Neural cell (in vitro differentiated cells): ENCODE results near the gene MYCBP2. TPM values are rescaled to one million over a fixed set of nuclear protein-coding genes. Genes with fewer than 3 reads are reported as not detected.

Source experiments
- H2AFZ ChIP-seq: fragments of 200-600, 300-800 bp; sonication (generic), shearing (Covaris generic); 2 replicates; pipeline ENCODE4 v1.6.0; 2014; ENCODE audit warnings: low read depth, mild to moderate bottlenecking, antibody characterized with exemption, low read length, moderate library complexity
- H3F3A ChIP-seq: fragments of 200-600 bp; shearing (Covaris generic); 2 replicates; pipeline ENCODE4 v1.6.1; 2016; ENCODE audit warnings: mild to moderate bottlenecking, moderate library complexity, mixed read lengths, antibody characterized with exemption, low read length; ENCODE audit not compliant: insufficient read depth, poor library complexity, severe bottlenecking
- H3K27ac ChIP-seq: fragments of 200-600, 300-800 bp; sonication (generic), shearing (Covaris generic); 2 replicates; pipeline ENCODE4 v1.5.1; 2014; ENCODE audit warnings: mild to moderate bottlenecking, low read length, moderate library complexity
- H3K27me3 ChIP-seq: fragments of 300-800, 200-600 bp; sonication (generic), shearing (Covaris generic); 2 replicates; pipeline ENCODE4 v1.6.0; 2014; ENCODE audit warnings: mild to moderate bottlenecking, low read depth, low read length, moderate library complexity; ENCODE audit not compliant: insufficient read depth
- H3K36me3 ChIP-seq: fragments of 300-800, 200-600 bp; sonication (generic), shearing (Covaris generic); 2 replicates; pipeline ENCODE4 v1.5.1; 2014; ENCODE audit warnings: mild to moderate bottlenecking, antibody characterized with exemption, low read length, moderate library complexity; ENCODE audit not compliant: insufficient read depth
- H3K4me2 ChIP-seq: fragments of 300-800, 200-600 bp; sonication (generic), shearing (Covaris generic); 2 replicates; pipeline ENCODE4 v1.6.0; 2014; ENCODE audit warnings: mild to moderate bottlenecking, low read length
- H3K4me3 ChIP-seq: fragments of 300-800, 200-600 bp; sonication (generic), shearing (Covaris generic); 2 replicates; pipeline ENCODE4 v1.5.1; 2014; ENCODE audit warnings: mild to moderate bottlenecking, low read length, moderate library complexity
- H3K79me2 ChIP-seq: fragments of 200-600 bp; shearing (Covaris generic); replicated peaks from 2 replicates; pipeline ENCODE4 v1.6.0; 2014; ENCODE audit warnings: mild to moderate bottlenecking, low read length, moderate library complexity; ENCODE audit not compliant: insufficient read depth
- H3K9ac ChIP-seq: fragments of 300-800, 200-600 bp; sonication (generic), shearing (Covaris generic); 2 replicates; pipeline ENCODE4 v1.6.1; 2016; ENCODE audit warnings: mild to moderate bottlenecking, low read length, mixed read lengths
- H3K9me2 ChIP-seq: fragments of 200-600 bp; shearing (Covaris generic); 2 replicates; pipeline ENCODE4 v1.6.1; 2016; ENCODE audit warnings: mild to moderate bottlenecking, low read length, mixed read lengths; ENCODE audit not compliant: insufficient read depth
- H3K9me3 ChIP-seq: fragments of 200-600, 300-800 bp; sonication (generic), shearing (Covaris generic); 2 replicates; pipeline ENCODE4 v1.6.1; 2016; ENCODE audit warnings: mild to moderate bottlenecking, mixed run types, low read length, moderate library complexity, mixed read lengths
- H4K20me1 ChIP-seq: fragments of 200-600 bp; shearing (Covaris generic); 2 replicates; pipeline ENCODE4 v1.6.1; 2016; ENCODE audit warnings: mild to moderate bottlenecking, mixed run types; ENCODE audit not compliant: insufficient read depth
- CTCF ChIP-seq: fragments of 450-650 bp; IDR thresholded peaks from 2 replicates; pipeline ENCODE4 v1.5.1; 2014; ENCODE audit warnings: antibody characterized with exemption, mild to moderate bottlenecking, moderate library complexity; ENCODE audit not compliant: poor library complexity, severe bottlenecking
- EP300 ChIP-seq: fragments of 450-650 bp; conservative IDR thresholded peaks from 2 replicates; pipeline ENCODE4 v1.6.1; 2014; ENCODE audit warnings: antibody characterized with exemption, mild to moderate bottlenecking, moderate library complexity; ENCODE audit not compliant: poor library complexity, severe bottlenecking
- EZH2 ChIP-seq: fragments of 200-600, 300-800 bp; shearing (Covaris generic), sonication (generic); IDR thresholded peaks from 2 replicates; pipeline ENCODE4 v1.6.1; 2014; ENCODE audit warnings: antibody characterized with exemption, low read length, borderline replicate concordance, mild to moderate bottlenecking; ENCODE audit not compliant: insufficient read depth, poor library complexity, severe bottlenecking
- MXI1 ChIP-seq: fragments of 450-650 bp; conservative IDR thresholded peaks from 2 replicates; pipeline ENCODE4 v1.6.1; 2014; ENCODE audit warnings: antibody characterized with exemption, mild to moderate bottlenecking; ENCODE audit not compliant: poor library complexity, severe bottlenecking
- POLR2AphosphoS5 ChIP-seq: IDR thresholded peaks from 2 replicates; pipeline ENCODE4 v1.6.1; 2012
- REST ChIP-seq: IDR thresholded peaks from 2 replicates; pipeline ENCODE4 v1.6.1; 2012; ENCODE audit warnings: borderline replicate concordance
- TAF1 ChIP-seq: IDR thresholded peaks from 2 replicates; pipeline ENCODE4 v1.6.1; 2012; ENCODE audit warnings: low read depth
- polyA plus RNA-seq: library from polyadenylated mRNA; depleted of rRNA; stranded (reverse); fragments of >200 nt; gene quantifications from 2 replicates; pipeline ENCODE4 v1.2.3, GENCODE V29; 2014

MYCBP2 gene
- polyA plus RNA-seq, 1 donor from 2014 or later, result 135 TPM

- Histone ChIP-seq H3K9me3 (no peaks in the 10 kb centered on the region), H3K36me3 (no peaks in the 10 kb centered on the region), H3K4me3 (no peak overlapping the region), H3K27me3 (no peaks in the 10 kb centered on the region), H3K4me2 (no peak overlapping the region), H3F3A (no peaks in the 10 kb centered on the region), H3K79me2 (no peaks in the 10 kb centered on the region), H2AFZ (no peak overlapping the region), H3K27ac (no peak overlapping the region), H3K9ac (no peak overlapping the region), H3K9me2 (no peaks in the 10 kb centered on the region), H4K20me1 (no peaks in the 10 kb centered on the region)
- TF ChIP-seq MXI1, result no peak
Measured at GRCh38 chr13:77114271-77114670, 212.6 kb downstream of the MYCBP2 start.

GRCh38 chr13:77113496-77113895 is 213.4 kb downstream of the MYCBP2 start:
- H3K27ac ChIP-seq, result no peak overlapping the region
- H3K9ac ChIP-seq, result no peak overlapping the region
- no peaks in the 10 kb centered on the region for H3K36me3 ChIP-seq
- H3K9me3 ChIP-seq, result no peaks in the 10 kb centered on the region
- H3K4me2 ChIP-seq, result no peak overlapping the region
- H3K79me2 ChIP-seq, result no peaks in the 10 kb centered on the region
- no peaks in the 10 kb centered on the region for H3K27me3 ChIP-seq
- no peaks in the 10 kb centered on the region for H3K9me2 ChIP-seq
- H3F3A ChIP-seq, result no peaks in the 10 kb centered on the region
- H2AFZ ChIP-seq, result no peak overlapping the region
- no peak overlapping the region for H3K4me3 ChIP-seq
- no peak for TF ChIP-seq EP300
- TF ChIP-seq TAF1, result no peak
- TF ChIP-seq REST, result no peak
- no peak for TF ChIP-seq POLR2AphosphoS5
- no peak for TF ChIP-seq MXI1
- H4K20me1 ChIP-seq, result no peaks in the 10 kb centered on the region

GRCh38 chr13:77105051-77105450 is 221.8 kb downstream of the MYCBP2 start:
- Histone ChIP-seq H2AFZ (no peak overlapping the region), H3K27me3 (no peaks in the 10 kb centered on the region), H4K20me1 (no peaks in the 10 kb centered on the region), H3K9me3 (no peaks in the 10 kb centered on the region), H3K4me2 (no peak overlapping the region), H3K4me3 (no peak overlapping the region), H3F3A (no peaks in the 10 kb centered on the region), H3K36me3 (no peaks in the 10 kb centered on the region), H3K9me2 (no peaks in the 10 kb centered on the region), H3K79me2 (no peaks in the 10 kb centered on the region), H3K9ac (no peak overlapping the region), H3K27ac (no peak overlapping the region)
- TF ChIP-seq CTCF (no peak), EZH2 (no peak), MXI1 (no peak)
